ENCODE results near the gene TTC34.
"Not testable (repeated sequence)": the region's sequence is repeated elsewhere in the genome, so short reads cannot be mapped to it uniquely, and the experiment has no call there.

TTC34 gene

GRCh38 chr1:2800664-2801045 lies 838 bp downstream of the TTC34 start:
- TF ChIP-seq CTCF (IDR thresholded peaks at IDR 0.05), result no peak
- peaks cover 4% of the 10 kb centered on the region for H3K27me3 ChIP-seq
- H3K36me3 ChIP-seq, result no peaks in the 10 kb centered on the region
- no peak overlapping the region for H3K4me3 ChIP-seq (ENCODE audit: low read depth in 1 of 2, low read length in 1 of 2)
- no peak overlapping the region for H3K27ac ChIP-seq
- no peaks in the 10 kb centered on the region for H3K9me3 ChIP-seq
- no peaks in the 10 kb centered on the region for H3K4me1 ChIP-seq (ENCODE audit: control insufficient read depth in 1 of 2, insufficient read depth in 1 of 2, low read depth in 1 of 2, low read length in 1 of 2)

- H3K9me3 ChIP-seq, result no peaks in the 10 kb centered on the region
- no peaks in the 10 kb centered on the region for H3K4me1 ChIP-seq (ENCODE audit: control insufficient read depth in 1 of 2, insufficient read depth in 1 of 2, low read depth in 1 of 2, low read length in 1 of 2)
- H3K36me3 ChIP-seq, result no peaks in the 10 kb centered on the region
- H3K4me3 ChIP-seq (ENCODE audit: low read depth in 1 of 2, low read length in 1 of 2), result no peak overlapping the region
- no peak for TF ChIP-seq CTCF (IDR thresholded peaks at IDR 0.05)
- no peak overlapping the region for H3K27ac ChIP-seq
- peaks cover 4% of the 10 kb centered on the region for H3K27me3 ChIP-seq
Measured at GRCh38 chr1:2799811-2800663, 1.5 kb downstream of the TTC34 start.

- H3K36me3 ChIP-seq; H3K27ac ChIP-seq; H3K4me1 ChIP-seq (ENCODE audit: control insufficient read depth in 1 of 2, insufficient read depth in 1 of 2, low read depth in 1 of 2, low read length in 1 of 2); H3K9me3 ChIP-seq; H3K27me3 ChIP-seq; H3K4me3 ChIP-seq (ENCODE audit: low read depth in 1 of 2, low read length in 1 of 2): not testable (repeated sequence)
Measured at GRCh38 chr1:2798958-2799357, 2.5 kb downstream of the TTC34 start.

- peaks cover 6% of the 10 kb centered on the region for H3K9me3 ChIP-seq
- H3K36me3 ChIP-seq, result no peaks in the 10 kb centered on the region
- H3K27ac ChIP-seq, result no peak overlapping the region
- no peak for TF ChIP-seq CTCF (IDR thresholded peaks at IDR 0.05)
- no peaks in the 10 kb centered on the region for H3K4me1 ChIP-seq (ENCODE audit: control insufficient read depth in 1 of 2, insufficient read depth in 1 of 2, low read depth in 1 of 2, low read length in 1 of 2)
- H3K4me3 ChIP-seq (ENCODE audit: low read depth in 1 of 2, low read length in 1 of 2), result no peak overlapping the region
- H3K27me3 ChIP-seq, result peaks cover 7% of the 10 kb centered on the region
Measured at GRCh38 chr1:2797741-2798016, 3.8 kb downstream of the TTC34 start.

GRCh38 chr1:2796890-2797740 lies 4.4 kb downstream of the TTC34 start:
- H3K4me1 ChIP-seq (ENCODE audit: control insufficient read depth in 1 of 2, insufficient read depth in 1 of 2, low read depth in 1 of 2, low read length in 1 of 2), result no peaks in the 10 kb centered on the region
- TF ChIP-seq CTCF (IDR thresholded peaks at IDR 0.05), result no peak
- peaks cover 12% of the 10 kb centered on the region for H3K27me3 ChIP-seq
- H3K4me3 ChIP-seq (ENCODE audit: low read depth in 1 of 2, low read length in 1 of 2), result no peak overlapping the region
- H3K27ac ChIP-seq, result no peak overlapping the region
- peaks cover 6% of the 10 kb centered on the region for H3K9me3 ChIP-seq
- no peaks in the 10 kb centered on the region for H3K36me3 ChIP-seq

- H3K36me3 ChIP-seq, result no peaks in the 10 kb centered on the region
- no peaks in the 10 kb centered on the region for H3K4me1 ChIP-seq (ENCODE audit: control insufficient read depth in 1 of 2, insufficient read depth in 1 of 2, low read depth in 1 of 2, low read length in 1 of 2)
- peaks cover 6% of the 10 kb centered on the region for H3K9me3 ChIP-seq
- H3K27me3 ChIP-seq, result peaks cover 22% of the 10 kb centered on the region
- no peak for TF ChIP-seq CTCF (IDR thresholded peaks at IDR 0.05)
- no peak overlapping the region for H3K4me3 ChIP-seq (ENCODE audit: low read depth in 1 of 2, low read length in 1 of 2)
- no peak overlapping the region for H3K27ac ChIP-seq
Measured at GRCh38 chr1:2795926-2796325, 5.6 kb downstream of the TTC34 start.

Data from neutrophil (primary cell).